ENCODE measurements around the gene IL4R.
"Not testable (repeated sequence)": the region's sequence is repeated elsewhere in the genome, so short reads cannot be mapped to it uniquely, and the experiment has no call there.

The IL4R gene

DNA sequence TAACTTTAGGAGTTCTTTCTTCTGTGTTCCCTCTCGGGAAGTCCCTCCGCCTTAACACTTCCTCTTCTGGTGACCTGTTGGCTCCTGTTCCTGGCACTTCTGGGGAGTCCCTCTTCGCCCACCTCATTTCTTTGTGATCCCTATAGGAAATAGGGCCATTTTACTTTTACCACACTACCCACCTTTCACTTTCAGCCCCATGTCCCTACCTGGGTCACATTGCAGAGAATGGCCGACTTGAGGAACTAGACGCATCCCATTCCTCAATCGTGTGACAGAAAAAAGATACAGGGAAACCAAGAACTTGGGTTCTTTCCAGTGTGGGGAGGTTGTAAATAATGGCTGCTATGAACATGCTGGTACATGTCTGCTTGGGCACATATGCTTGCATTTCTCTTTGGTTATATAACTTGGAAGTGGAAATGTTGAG is 94.8 kb downstream of the IL4R start:
- Mint-ChIP-seq H3K27me3 (no peaks in the 10 kb centered on the region), H3K9me3 (ENCODE audit: low read depth) (peaks cover 18% of the 10 kb centered on the region)

GRCh38 chr16:27409958-27410357 is 96.2 kb downstream of the IL4R start:
- Mint-ChIP-seq H3K4me1 (ENCODE audit: low read depth) (peaks cover 79% of the 10 kb centered on the region), H3K27ac (peak overlapping the region; percentile 84), H3K9me3 (ENCODE audit: low read depth) (peaks cover 18% of the 10 kb centered on the region), H3K36me3 (peaks cover 48% of the 10 kb centered on the region), H3K4me3 (peak overlapping the region; percentile 71)
- H3K27me3 Mint-ChIP-seq, result not testable (repeated sequence)

More for the DNA sequence above, 94.8 kb downstream of the IL4R start:
- peaks cover 44% of the 10 kb centered on the region for H3K36me3 Mint-ChIP-seq
- H3K27ac Mint-ChIP-seq, result peak overlapping the region; percentile 99
- peak overlapping the region; percentile 98 for H3K4me3 Mint-ChIP-seq
- H3K4me1 Mint-ChIP-seq (ENCODE audit: low read depth), result peaks cover 73% of the 10 kb centered on the region

DNA sequence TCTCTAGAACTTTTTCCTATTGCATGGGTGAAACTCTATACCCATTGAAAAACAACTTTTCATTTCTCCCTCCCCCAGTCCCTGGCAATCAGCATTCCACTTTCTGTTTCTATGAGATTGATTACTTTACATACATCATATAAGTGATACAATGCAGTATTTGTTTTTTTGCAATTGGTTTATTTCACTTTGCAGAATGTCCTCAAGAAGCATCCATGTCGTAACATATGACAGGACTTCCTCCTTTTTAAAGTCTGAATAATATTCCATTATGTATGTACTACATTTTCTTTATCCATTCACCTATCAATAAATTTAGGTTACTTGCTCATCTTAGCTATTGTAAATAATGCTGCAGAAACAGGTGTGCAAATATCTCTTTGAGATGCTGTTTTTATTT is 97.0 kb downstream of the IL4R start:
- peaks cover 51% of the 10 kb centered on the region for H3K36me3 Mint-ChIP-seq
- peaks cover 85% of the 10 kb centered on the region for H3K4me1 Mint-ChIP-seq (ENCODE audit: low read depth)
- H3K27me3 Mint-ChIP-seq, result no peaks in the 10 kb centered on the region
- peak overlapping the region; percentile 71 for H3K4me3 Mint-ChIP-seq
- H3K27ac Mint-ChIP-seq, result peak overlapping the region; percentile 84
- H3K9me3 Mint-ChIP-seq (ENCODE audit: low read depth), result peaks cover 18% of the 10 kb centered on the region

DNA sequence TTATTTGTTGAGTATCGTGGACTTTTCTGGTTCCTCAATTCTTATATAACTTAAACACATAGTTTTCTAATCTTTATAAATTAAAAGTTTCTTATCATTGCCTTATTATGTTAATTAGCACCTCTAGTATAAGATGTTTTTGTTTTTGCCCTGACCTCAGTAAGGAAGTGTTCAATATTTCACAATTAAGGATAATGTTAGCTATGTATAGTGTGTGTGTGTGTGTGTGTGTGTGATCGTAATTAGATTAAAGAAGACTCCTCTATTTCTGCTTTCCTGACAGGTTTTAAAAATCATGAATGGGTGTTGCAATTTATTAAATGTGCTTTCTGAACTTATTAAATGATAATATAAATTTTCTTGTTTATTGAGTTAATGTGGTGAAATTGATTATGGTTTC is 100.2 kb downstream of the IL4R start:
- peak overlapping the region; percentile 37 for H3K27ac Mint-ChIP-seq
- H3K9me3 Mint-ChIP-seq (ENCODE audit: low read depth), result peaks cover 18% of the 10 kb centered on the region
- H3K4me1 Mint-ChIP-seq (ENCODE audit: low read depth), result peaks cover 69% of the 10 kb centered on the region

More for the DNA sequence above, 100.2 kb downstream of the IL4R start:
- H3K4me3 Mint-ChIP-seq, result peak overlapping the region; percentile 59
- no peaks in the 10 kb centered on the region for H3K27me3 Mint-ChIP-seq
- H3K36me3 Mint-ChIP-seq, result peaks cover 45% of the 10 kb centered on the region
